GM08714 (cell line): ENCODE measurements around the gene UBXN2A.

ENCODE experiments used
- H3K4me3 ChIP-seq: fragments of 200-500 bp; sonication (Bioruptor generic); 2 replicates; pipeline ENCODE4 v1.5.1; 2014; ENCODE audit warnings: mild to moderate bottlenecking, low read length, inconsistent platforms
- ZNF274 ChIP-seq: IDR thresholded peaks from 2 replicates; pipeline ENCODE4 v1.6.1; 2012; ENCODE audit warnings: mild to moderate bottlenecking, low read depth, low read length

Gene UBXN2A

GRCh38 chr2:23954325-23955014 lies 14.2 kb downstream of the UBXN2A start:
- H3K4me3 ChIP-seq: no peak overlapping the region
- TF ChIP-seq ZNF274: no peak

DNA sequence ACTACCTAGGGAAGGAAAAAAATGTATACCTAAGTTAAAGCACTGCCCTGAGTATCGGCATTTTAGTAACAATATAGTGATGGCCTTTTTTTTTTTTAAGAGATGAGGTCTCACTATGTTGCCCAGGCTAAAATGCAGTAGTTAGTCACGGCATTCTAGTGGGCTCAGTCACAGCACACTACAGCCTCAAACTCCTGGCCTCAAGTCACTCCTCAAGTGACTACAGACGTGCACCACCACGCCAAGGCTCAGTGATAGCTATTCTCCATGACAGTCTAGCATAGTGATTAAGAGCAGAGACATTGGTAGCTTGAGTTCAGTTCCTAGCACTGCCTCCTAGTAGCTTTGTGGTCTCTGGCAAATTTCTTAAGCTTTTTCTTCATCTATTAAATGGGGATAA lies 27.6 kb downstream of the UBXN2A start:
- TF ChIP-seq ZNF274: no peak
- no peak overlapping the region for H3K4me3 ChIP-seq

- no peak for TF ChIP-seq ZNF274
- no peak overlapping the region for H3K4me3 ChIP-seq
These were observed 36.6 kb downstream of the UBXN2A start for GRCh38 chr2:23976883-23977282.

GRCh38 chr2:23988371-23988770 lies 48.1 kb downstream of the UBXN2A start:
- H3K4me3 ChIP-seq: no peak overlapping the region
- no peak for TF ChIP-seq ZNF274

- H3K4me3 ChIP-seq: no peak overlapping the region
- no peak for TF ChIP-seq ZNF274
These were observed 52.7 kb downstream of the UBXN2A start for GRCh38 chr2:23992931-23993330.

- no peak for TF ChIP-seq ZNF274
- H3K4me3 ChIP-seq: no peak overlapping the region
These were observed 53.5 kb downstream of the UBXN2A start for GRCh38 chr2:23993736-23994269.

DNA sequence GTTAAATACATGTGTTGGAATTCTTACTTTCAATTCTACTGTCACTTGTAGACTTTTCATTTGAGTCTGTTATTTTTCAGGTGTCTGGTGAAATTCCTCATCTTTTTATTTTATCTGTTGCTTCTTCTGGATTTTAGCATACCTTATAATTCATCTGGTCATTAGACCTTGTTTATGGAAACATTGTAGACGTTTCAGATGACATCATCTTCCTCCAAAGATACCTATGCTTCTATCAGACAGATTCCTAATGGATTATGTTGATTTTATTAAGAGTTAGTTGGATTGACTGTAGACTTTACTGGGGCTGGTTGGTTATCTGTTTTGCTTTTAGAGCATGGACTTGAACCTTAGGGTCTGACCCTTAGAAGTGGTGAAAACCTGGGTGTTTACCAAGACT lies 54.3 kb downstream of the UBXN2A start:
- no peak overlapping the region for H3K4me3 ChIP-seq
- TF ChIP-seq ZNF274: no peak

GRCh38 chr2:24007693-24008092 lies 67.4 kb downstream of the UBXN2A start:
- no peak for TF ChIP-seq ZNF274
- no peak overlapping the region for H3K4me3 ChIP-seq

DNA sequence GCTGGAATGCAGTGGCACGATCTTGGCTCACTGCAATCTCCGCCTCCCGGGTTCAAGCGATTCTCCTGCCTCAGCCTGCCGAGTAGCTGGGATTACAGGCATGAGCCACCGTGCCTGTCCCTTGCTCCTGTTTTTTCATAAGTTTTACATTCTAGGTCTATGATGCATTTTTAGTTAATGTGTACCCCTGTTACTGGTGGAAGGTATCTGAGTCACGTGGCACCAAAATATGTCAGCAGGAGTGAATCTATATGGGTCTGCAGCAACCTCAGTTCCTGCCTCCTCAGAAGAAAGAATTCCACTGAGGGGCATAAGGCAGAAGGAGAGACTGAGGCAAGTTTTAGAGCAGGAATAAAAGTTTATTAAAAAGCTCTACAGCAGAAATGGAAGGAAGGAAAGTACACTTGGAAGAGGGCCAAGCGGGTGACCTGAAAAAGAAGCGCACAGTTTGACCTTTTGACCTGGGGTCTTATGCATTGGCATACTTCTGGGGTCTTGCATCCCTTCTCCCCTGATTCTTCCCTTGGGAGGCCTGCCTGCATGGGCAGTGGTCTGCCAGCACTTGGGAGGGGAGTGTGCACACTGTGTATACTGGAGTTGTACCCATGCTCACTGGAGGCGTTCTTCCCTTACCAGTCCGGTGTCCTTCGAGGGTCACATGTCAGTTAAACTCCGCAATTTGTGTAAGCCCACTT lies 68.6 kb downstream of the UBXN2A start:
- no peak for TF ChIP-seq ZNF274
- no peak overlapping the region for H3K4me3 ChIP-seq

- TF ChIP-seq ZNF274: no peak
- H3K4me3 ChIP-seq: no peak overlapping the region; the same call in 1 of the 2 replicates
These were observed 69.1 kb downstream of the UBXN2A start for GRCh38 chr2:24009367-24009679.

DNA sequence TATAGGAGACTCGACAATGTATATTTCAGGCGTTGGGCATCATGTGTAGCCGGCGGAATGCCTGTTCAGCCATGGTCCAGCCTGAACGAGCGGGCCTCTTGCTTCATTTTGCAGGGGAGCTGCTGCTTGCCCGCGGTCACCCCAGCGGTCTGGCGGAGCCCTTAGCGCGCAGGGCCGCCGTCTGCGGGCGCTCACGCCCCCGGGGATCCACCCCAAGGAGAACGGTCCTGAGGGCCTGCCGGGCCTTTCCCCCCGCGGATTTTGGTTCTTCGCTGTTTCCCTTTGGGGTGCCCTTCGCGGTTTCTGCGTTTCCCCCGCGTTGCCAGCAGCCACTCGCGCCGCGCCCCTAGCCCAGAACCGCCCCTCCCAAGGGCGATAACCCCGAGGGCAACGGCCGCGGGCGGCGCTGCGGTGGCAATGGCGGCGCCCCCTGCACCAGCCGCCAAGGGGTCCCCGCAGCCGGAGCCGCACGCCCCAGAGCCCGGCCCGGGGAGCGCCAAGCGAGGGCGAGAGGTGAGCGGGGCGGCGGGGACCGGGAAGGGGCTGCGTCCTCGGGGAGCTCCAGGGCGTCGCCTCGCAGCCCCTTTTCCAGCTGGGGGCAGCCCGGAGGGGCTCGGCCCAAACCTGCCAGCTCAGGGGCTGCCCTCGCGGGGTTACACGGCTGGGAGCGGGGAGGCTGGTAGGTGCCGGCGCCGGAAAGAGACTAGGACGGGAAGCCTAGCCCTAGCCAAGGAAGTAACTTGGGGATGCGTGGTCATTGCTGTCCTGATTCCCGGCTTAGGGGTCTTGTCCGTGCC lies 69.6 kb downstream of the UBXN2A start, which contains the start of gene MFSD2B:
Gene MFSD2B, plus strand, starts transcription at position 406 of the 797 bp plus-strand sequence. Its CDS starts 12 bp downstream, at position 418.
- peak within 1 kb of the TSS; percentile 37; the same call in 1 of the 2 replicates for H3K4me3 ChIP-seq

DNA sequence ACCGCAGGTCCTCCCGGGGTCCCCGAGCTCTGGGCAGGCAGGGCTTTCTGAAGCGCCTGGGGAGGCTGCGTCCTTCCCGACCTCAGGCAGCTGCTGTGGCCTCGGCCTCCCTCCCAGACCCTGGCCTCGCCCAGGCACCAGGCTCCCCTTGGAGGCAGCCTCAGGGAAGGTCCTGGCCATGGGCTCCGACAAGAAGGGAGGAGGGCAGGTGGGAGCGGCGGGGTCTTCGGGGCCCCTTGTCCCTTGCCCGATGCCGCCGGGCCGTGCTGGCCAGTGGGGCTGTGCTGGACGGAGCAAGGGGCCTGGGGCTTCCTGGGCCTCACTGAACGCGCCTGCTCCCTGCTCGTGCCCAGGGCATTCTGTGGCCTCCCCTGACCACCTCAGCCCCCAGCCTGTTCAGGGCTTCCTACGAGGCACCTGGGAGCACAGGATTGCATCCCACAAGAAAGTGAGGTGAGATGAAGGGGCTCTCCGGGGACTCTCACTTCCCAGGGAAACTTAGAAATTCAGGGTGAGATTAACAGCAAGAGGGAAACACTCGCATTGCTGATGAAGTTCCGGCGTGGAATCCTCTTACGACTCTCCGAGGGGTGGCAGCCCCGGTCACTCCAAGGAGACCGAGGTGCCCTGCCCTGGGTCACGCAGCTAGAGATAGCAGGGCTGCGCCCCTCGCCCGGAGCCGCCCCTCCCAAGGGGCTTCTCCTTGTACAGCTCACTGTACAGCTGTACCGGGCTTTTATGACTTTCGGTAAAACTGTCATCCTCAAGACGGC lies 70.4 kb downstream of the UBXN2A start:
- no peak overlapping the region; the same call in 1 of the 2 replicates for H3K4me3 ChIP-seq
- no peak for TF ChIP-seq ZNF274

More for the DNA sequence above, 69.6 kb downstream of the UBXN2A start, which contains the start of gene MFSD2B:
- TF ChIP-seq ZNF274: no peak

DNA sequence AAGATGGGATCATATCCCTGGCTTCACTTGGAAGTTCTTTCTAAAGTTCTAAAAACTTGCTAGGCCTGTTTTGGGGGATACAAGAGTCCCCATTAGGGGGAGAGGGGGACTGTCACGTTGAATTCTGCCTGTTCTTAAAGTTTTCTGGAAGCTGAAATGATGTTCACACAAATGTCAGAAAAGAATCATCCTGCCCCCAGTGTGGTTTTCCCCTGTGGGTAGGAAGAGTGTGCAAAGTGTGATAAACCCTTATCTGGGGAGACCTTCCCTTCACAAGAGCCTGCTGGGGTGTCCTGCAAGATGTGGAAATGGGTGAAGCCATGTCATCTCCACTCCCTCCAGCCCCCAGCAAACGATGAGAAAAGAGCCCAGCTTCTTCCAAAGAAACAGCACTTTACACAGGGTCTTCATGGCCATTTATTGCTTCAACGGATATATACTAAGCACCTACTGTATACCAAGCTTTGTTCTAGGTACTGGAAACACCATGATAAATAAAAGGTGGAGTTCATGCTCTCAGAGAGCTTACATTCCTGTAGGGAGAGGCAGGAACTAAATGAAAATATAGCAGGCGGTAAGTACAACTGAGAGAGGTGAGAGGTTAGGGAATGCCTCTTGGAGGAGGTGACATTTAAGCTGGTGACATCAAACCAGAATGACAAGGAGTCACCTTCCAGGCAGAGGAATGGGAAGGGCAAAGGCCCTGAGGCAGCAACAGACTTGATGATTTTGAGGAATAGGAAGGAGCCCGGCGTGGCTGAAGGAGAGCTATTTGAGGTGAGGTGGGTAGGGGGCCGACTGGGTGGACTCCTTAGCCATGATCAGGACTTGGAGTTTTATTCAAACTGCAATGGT lies 71.2 kb downstream of the UBXN2A start:
- TF ChIP-seq ZNF274: no peak
- H3K4me3 ChIP-seq: no peak overlapping the region
